ENCODE data around the gene PADI1. TPM values are rescaled to one million over a fixed set of nuclear protein-coding genes. Genes with fewer than 3 reads are reported as not detected.

Gene PADI1
- total RNA-seq, 1 donor from 2014 or later, result not detected

GRCh38 chr1:17295292-17295691, 90.4 kb downstream of the PADI1 start:
- no peak for DNase-seq (ENCODE audit: low spot score)

Small RNAs within 50 kb of the gene (microRNA-seq; reads per million reads assigned to microRNA genes)
- not detected for gene MIR3972 (ENCODE audit: borderline number of aligned reads)

Other genes starting within 250 kb of the PADI1 start
- 25.9 TPM for gene MFAP2, start 224.5 kb upstream of the PADI1 start, total RNA-seq
- gene ATP13A2, start 193.2 kb upstream of the PADI1 start, total RNA-seq, result 37.7 TPM
- 113 TPM for gene SDHB, start 151.1 kb upstream of the PADI1 start, total RNA-seq
- 4.0 TPM for gene PADI2, start 85.7 kb upstream of the PADI1 start, total RNA-seq
- not detected for gene PADI3, start 44.0 kb downstream of the PADI1 start, total RNA-seq
- 7.0 TPM for gene PADI4, start 103.1 kb downstream of the PADI1 start, total RNA-seq
- gene PADI6, start 167.1 kb downstream of the PADI1 start, total RNA-seq, result not detected
- 41.3 TPM for gene RCC2, start 234.5 kb downstream of the PADI1 start, total RNA-seq